MCF 10A (cell line): ENCODE data around the gene ZCWPW1. TPM values are rescaled to one million over a fixed set of nuclear protein-coding genes. Genes with fewer than 3 reads are reported as not detected.

ENCODE experiments used
- BruUV-seq: library from RNA; stranded (reverse); fragments of 400-500 nt; replicated peaks from 2 replicates; lab custom pipeline; 2021; lab: Mats Ljungman, UMichigan
- CTCF ChIA-PET: fragments of 300-600 bp; sonication (Branson Sonifier 250); formaldehyde crosslinking; extraction: SDS; loops from one replicate; lab custom pipeline; 2021; ENCODE audit warnings: antibody characterized with exemption, inconsistent platforms; lab: Yijun Ruan, JAX
- POLR2A ChIA-PET: fragments of 300-600, 350-650 bp; sonication (Branson Sonifier 250); formaldehyde crosslinking; extraction: SDS; loops from one replicate; lab custom pipeline; 2020; ENCODE audit warnings: antibody characterized with exemption, inconsistent platforms; lab: Yijun Ruan, JAX
- DNase-seq: peaks from one replicate; pipeline ENCODE4 v3.0.0-alpha.2; 2018; ENCODE audit not compliant: unreplicated experiment
- H3K27ac Mint-ChIP-seq: one replicate; pipeline ENCODE4 v1.8.0; 2022; ENCODE audit warnings: mild to moderate bottlenecking, low read depth, mixed read lengths; ENCODE audit not compliant: unreplicated experiment
- H3K27me3 Mint-ChIP-seq: one replicate; pipeline ENCODE4 v1.8.0; 2022; ENCODE audit warnings: mixed read lengths; ENCODE audit not compliant: insufficient read depth, unreplicated experiment
- H3K36me3 Mint-ChIP-seq: one replicate; pipeline ENCODE4 v1.8.0; 2022; ENCODE audit warnings: mild to moderate bottlenecking, moderate library complexity, mixed read lengths; ENCODE audit not compliant: insufficient read depth, unreplicated experiment
- H3K4me1 Mint-ChIP-seq: one replicate; pipeline ENCODE4 v1.8.0; 2022; ENCODE audit warnings: mixed read lengths; ENCODE audit not compliant: insufficient read depth, unreplicated experiment
- H3K4me3 Mint-ChIP-seq: one replicate; pipeline ENCODE4 v1.8.0; 2022; ENCODE audit warnings: mild to moderate bottlenecking, moderate library complexity, mixed read lengths; ENCODE audit not compliant: unreplicated experiment
- H3K9me3 Mint-ChIP-seq: one replicate; pipeline ENCODE4 v1.8.0; 2022; ENCODE audit warnings: mixed read lengths; ENCODE audit not compliant: unreplicated experiment
- intact Hi-C: fragments of 100-400 bp; cut with micrococcal nuclease; formaldehyde crosslinking; loops from 2 replicates; pipeline ENCODE4 v1.14.1; 2022
- total RNA-seq: library from RNA; stranded (reverse); gene quantifications from 2 replicates; pipeline ENCODE4 v1.2.3, GENCODE V29; 2022
- TF ChIP-seq, protein P1 (sequence below): fragments of 200-600 bp; IDR thresholded peaks from one replicate; pipeline ENCODE4 v1.8.0; 2022; ENCODE audit warnings: antibody characterized with exemption, mild to moderate bottlenecking; ENCODE audit not compliant: unreplicated experiment

Gene ZCWPW1
- total RNA-seq, 1 experiment from 2014 or later, result 6.5 TPM

GRCh38 chr7:100432621-100433275, 4.2 kb upstream of the ZCWPW1 start:
- Mint-ChIP-seq H3K4me1 (peaks cover 39% of the 10 kb centered on the region), H3K27me3 (no peaks in the 10 kb centered on the region), H3K27ac (peak overlapping the region; percentile 19), H3K36me3 (peaks cover 64% of the 10 kb centered on the region), H3K4me3 (peak overlapping the region; percentile 82), H3K9me3 (no peaks in the 10 kb centered on the region)
- intact Hi-C loops, result no loop called here
- CTCF ChIA-PET, result interaction anchor here (0.7 kb wide), 1 partner anchor 39 kb away, joined by 3 read pairs; no protein-coding TSS in a partner anchor
- BruUV-seq, result no TSS peak
- no peak for DNase-seq
- POLR2A ChIA-PET, result interaction anchor here (0.6 to 1.8 kb wide), 2 partner anchors 154 to 161 kb away, joined by 3 to 5 read pairs; partner anchors contain the start of gene FBXO24
- TF ChIP-seq, protein P1, sequence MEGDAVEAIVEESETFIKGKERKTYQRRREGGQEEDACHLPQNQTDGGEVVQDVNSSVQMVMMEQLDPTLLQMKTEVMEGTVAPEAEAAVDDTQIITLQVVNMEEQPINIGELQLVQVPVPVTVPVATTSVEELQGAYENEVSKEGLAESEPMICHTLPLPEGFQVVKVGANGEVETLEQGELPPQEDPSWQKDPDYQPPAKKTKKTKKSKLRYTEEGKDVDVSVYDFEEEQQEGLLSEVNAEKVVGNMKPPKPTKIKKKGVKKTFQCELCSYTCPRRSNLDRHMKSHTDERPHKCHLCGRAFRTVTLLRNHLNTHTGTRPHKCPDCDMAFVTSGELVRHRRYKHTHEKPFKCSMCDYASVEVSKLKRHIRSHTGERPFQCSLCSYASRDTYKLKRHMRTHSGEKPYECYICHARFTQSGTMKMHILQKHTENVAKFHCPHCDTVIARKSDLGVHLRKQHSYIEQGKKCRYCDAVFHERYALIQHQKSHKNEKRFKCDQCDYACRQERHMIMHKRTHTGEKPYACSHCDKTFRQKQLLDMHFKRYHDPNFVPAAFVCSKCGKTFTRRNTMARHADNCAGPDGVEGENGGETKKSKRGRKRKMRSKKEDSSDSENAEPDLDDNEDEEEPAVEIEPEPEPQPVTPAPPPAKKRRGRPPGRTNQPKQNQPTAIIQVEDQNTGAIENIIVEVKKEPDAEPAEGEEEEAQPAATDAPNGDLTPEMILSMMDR, result no peak

- H3K27me3 Mint-ChIP-seq, result no peaks in the 10 kb centered on the region
- no peaks in the 10 kb centered on the region for H3K9me3 Mint-ChIP-seq
- intact Hi-C loops, result no loop called here
- no peak for DNase-seq
- ChIA-PET POLR2A (interaction anchor here (0.6 to 1.2 kb wide), 2 partner anchors 18 to 160 kb away, joined by 3 to 4 read pairs; no protein-coding TSS in a partner anchor), CTCF (interaction anchor here (0.7 to 1.0 kb wide), 2 partner anchors 37 to 39 kb away, joined by 3 read pairs; no protein-coding TSS in a partner anchor)
- TF ChIP-seq, protein P1, result no peak
- no TSS peak for BruUV-seq
- no peak overlapping the region for H3K27ac Mint-ChIP-seq
- peak overlapping the region; percentile 82 for H3K4me3 Mint-ChIP-seq
- H3K4me1 Mint-ChIP-seq, result peaks cover 41% of the 10 kb centered on the region
- peaks cover 64% of the 10 kb centered on the region for H3K36me3 Mint-ChIP-seq
These were observed 3.5 kb upstream of the ZCWPW1 start for GRCh38 chr7:100432053-100432452.

DNA sequence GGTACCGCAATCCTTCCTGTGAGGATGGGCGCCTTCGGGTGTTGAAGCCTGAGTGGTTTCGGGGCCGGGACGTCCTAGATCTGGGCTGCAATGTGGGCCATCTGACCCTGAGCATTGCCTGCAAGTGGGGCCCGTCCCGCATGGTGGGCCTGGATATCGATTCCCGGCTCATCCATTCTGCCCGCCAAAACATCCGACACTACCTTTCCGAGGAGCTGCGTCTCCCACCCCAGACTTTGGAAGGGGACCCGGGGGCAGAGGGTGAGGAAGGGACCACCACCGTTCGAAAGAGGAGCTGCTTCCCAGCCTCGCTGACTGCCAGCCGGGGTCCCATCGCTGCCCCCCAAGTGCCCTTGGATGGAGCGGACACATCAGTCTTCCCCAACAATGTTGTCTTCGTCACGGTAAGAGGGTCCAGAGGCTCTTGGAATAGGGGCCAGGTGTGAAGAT, 2.8 kb upstream of the ZCWPW1 start:
- Mint-ChIP-seq H3K9me3 (no peaks in the 10 kb centered on the region), H3K27me3 (no peaks in the 10 kb centered on the region), H3K4me1 (peaks cover 41% of the 10 kb centered on the region), H3K27ac (no peak overlapping the region), H3K4me3 (peak overlapping the region; percentile 82), H3K36me3 (peaks cover 57% of the 10 kb centered on the region)
- TF ChIP-seq, protein P1, result no peak
- no TSS peak for BruUV-seq
- ChIA-PET CTCF (interaction anchor here (1.0 kb wide), 1 partner anchor 38 kb away, joined by 3 read pairs; no protein-coding TSS in a partner anchor), POLR2A (interaction anchor here (0.6 to 1.2 kb wide), 3 partner anchors 19 to 242 kb away, joined by 4 read pairs; no protein-coding TSS in a partner anchor)
- DNase-seq, result no peak
- intact Hi-C loops, result no loop called here
